AG08396 (cell line): ENCODE results near the gene RASGRP2.
A peak's percentile ranks its signal among the peaks of the same experiment; 100 is the strongest.

Experiments
- DNase-seq: peaks from one replicate; pipeline ENCODE4 v3.0.0; 2012; ENCODE audit warnings: low spot score, mixed read lengths

Gene RASGRP2

DNA sequence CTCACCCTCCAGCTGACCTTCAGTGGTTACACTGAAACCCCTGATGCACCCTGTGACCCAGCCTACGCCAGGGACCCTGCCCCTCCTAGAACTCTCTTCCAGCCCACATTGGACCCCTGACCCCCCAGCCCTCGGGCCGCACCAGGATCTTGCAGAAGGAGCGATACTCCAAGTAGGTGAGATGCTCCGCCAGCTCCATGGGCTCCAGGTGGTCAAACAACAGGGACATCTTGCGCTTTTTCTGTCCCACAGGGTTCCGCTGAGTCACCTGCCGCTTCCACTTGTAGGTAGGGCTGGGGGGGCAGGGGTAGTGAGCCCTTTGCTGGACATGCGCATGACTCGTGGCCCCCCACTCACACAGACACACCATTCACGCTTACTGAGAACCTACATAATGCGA, 4.1 kb downstream of the RASGRP2 start:
- no peak for DNase-seq

DNA sequence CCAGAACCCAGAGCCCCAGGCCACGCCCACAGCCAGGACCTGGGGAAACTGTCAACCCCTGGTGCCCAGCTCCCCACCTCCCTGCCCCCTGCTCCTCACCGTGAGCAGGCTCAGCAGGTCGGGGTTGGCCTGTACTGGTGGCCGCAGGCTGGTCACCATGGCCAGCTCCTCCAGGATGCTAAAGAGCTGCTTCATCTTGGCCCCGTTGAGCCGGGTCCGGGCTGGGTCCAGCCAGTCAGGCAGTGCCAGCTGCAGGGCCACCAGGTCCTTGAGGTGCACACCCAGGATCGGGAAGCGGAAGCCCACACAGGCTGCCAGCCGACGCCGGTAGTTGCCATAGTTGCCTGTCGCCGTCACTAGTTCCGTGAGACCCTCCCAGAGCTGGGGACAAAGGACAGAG, 7.3 kb downstream of the RASGRP2 start:
- DNase-seq: no peak

DNA sequence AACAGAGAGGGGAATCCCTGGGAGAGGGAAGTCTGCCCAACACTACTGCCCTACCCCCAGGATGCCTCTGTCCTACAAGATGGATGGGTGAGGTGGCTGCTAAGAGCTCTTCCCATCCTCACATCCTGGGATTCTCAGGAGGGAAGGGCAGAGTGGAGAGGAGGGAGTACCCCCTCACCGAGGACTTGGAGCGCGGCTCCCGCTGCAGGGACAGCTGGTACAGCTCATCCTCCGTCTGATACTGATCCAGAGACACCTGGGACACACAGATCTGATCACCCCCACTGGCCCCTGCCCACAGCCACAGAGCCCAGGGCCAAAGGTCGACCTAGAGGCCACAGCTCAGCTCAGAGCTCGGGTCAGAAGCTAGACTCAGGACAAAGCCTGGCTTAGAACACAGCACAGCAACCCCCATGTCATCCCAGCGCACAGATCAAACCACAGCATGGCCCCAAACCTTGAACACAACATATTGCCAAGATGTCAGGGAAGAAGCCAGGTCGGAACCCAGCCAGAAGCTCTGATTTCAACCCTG, 8.2 kb downstream of the RASGRP2 start:
- no peak for DNase-seq

DNA sequence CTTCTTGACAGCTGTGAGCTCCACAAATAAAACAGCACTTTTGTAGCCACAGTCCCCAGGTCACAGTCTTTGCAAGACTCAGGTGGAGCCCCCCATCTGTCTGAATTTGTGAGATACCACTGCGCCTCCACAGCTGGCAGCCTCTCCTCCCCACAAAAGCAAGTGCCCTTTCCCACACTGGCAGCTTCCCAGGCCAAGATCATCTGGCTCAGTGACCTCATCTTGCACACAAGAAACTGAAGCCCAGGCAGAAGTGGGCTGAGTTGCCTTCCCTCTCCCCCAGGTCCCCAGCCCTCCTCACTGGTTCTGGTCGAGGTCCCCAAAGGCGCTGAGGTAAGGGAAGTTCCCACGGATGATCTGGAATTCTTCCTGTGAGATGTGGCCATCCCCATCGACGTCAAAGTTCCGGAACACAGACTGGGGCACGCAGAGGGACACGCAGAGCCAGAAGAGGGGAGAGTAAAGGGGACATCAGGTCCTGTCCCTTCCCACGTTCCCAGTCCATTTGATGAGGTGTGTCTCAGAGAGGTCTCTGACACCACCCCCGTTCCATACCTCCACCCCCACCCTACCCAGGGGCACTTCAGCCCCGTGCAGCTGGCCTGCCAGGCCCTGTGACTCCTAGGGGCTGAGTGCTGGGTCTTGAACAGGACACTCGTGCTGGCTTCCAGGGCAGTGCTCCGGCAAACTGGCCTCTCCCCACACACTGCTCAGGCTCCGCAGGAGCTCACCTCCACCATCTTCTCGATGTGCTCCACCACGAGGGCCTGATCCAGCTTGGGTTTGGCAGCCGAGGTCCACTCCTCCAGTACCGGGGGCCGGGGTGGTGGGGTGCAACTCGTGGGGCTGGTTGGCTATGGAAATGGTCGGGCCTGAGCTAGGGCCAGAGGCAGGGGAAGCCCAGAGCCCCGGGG, 8.9 kb downstream of the RASGRP2 start:
- DNase-seq: no peak

DNA sequence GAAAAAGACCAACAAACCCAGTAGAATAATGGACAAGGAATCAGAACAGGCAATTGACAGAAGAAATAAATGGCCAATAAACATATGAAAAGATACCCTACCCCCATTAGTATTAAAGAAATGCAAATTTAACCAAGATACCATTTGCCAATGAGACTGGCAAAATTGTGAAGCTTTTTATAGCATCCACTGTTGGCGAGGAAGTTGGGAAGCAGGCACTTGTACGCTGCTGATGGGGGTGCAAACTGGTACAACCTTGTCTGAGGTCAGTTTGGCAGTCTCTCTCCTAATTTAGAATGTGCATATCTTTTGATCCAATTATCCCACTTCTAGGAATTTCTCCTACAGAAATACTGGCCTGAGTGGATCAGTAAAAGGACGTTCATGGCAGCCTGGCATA, 12.3 kb downstream of the RASGRP2 start:
- no peak for DNase-seq

DNA sequence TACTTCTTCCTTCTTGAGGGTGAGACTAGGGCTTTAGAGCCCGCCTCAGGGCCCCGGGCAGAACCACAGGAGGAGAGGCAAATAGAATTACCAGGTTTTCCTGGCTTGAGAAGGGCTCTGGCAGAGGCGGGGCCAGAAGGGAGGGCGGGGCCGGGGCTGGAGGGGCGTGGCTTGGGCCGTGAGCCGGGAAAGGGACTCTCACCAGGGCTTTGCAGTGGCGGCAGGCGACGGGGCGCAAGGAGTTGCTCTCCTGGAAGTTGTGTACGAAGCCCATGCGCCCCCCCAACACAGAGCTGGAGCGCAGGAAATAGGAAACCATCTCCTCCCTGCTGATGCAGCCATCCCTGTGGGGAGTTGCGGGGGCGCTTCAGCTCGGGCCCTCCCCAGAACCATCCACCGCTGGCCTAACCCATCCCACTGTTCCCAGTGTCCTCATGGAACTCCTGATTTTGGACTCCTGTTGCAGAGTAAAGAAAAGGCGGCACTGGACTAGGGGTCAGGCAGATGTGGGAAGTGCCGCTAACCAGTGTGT, 14.0 kb downstream of the RASGRP2 start:
- DNase-seq: no peak

DNA sequence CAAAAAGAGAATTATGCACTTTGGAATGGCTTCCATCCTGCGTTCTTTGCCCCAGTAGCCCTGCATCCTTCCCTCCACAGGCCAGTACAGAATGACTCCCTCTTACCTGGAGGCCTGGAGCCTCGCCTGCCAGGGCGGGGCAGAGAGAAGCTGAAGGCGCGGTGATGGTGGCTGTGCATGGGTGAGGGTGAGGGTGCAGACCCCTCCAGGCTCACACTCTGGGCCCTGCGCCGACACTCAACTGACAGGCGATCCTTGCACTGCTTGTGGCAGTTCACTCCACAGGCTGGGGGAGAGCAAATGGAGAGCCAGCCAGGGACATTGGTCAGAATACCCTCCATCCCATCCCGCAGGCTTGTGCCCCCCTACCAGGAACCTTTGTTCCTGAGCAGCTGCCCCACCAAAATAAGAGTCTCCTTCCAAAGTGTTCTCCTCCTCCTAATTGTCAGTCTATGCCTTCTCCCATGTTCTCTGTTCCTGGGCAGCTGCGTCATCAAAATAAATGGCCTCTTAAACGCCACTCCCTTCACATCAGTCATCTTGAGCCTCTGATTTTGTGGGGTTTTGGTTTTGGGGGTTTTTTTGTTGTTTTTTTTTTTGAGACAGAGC, 15.1 kb downstream of the RASGRP2 start:
- no peak for DNase-seq

DNA sequence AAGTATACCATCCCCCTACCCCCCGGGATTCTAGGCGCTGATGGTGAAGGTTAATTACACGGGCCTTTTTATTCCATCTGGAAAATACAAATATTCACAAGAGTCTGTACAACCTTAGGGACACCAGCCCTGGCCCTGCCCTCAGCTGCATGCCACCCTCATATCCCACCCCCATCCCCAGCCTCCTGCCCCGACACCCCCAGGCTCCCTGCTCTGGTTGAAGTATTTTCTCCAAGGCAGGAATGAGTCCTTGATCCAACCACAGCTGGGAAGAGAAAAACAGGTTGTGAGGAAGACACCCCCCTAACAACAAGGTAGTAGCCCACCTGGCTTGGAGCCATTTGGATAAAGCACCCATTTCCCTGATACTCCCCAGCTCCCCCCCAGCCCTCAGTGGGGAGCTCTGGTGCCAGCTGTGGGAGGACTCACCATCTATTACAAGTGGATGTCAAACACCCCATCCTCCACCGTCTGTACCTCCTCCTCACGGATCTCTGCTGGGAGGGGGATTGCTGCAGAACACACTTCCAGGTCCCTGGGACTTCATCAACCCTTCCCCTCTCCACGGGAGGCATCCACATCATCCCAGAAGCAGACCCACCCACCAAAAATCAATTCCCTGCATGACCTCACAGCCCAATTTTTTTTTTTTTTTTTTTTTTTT, 16.9 kb downstream of the RASGRP2 start:
- no peak for DNase-seq

DNA sequence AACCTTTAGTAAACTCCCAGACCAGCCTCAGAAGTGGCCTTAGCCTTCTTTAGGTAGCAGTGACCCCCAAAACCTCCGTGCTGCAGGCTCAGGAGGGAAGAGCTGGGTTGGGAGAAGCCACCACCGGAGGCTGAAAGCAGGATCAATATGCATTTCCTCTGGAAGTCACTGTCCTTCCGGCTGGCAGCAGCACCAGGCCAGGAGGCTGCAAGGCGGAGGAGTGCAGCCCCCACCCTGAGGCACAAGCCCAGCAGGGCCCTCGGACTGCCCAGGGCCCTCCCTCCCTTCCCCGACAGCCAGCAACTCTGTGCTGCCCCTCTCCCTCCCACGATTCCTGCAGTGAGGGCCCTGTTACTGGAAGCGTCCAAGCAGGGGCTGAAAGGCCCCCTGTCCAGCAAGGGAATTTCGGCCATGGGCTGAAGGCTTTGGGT, 17.7 kb downstream of the RASGRP2 start:
- DNase-seq: no peak

DNA sequence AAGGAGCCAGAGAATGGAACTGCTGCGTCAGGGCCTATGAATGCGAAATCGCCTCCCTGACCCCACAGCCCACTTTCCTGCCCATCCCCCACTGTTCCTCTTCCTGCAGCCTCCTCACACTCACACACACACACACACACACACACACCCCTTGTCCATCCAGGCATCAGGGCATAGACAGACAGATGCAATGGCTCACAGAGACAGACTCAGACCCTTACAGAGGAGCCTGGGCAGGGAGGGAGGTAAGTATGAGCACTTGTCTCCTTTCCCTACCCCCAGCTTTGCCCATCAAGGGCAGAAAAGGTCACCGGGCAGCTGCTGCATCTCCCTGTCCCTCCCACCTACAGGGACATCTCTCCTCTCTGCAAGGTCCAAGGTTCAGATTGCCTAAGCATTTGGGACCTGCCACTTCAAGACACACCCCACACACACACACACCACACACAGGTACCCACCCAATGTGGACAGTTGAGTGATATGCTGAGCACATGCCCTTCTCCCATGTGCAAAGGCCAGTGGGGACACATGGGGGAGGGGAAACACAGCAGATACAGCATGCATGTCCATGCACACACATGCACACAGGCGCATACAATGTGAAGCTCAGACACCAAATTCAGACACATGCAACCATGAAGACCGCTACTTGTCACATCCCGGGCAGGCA, 18.9 kb downstream of the RASGRP2 start:
- no peak for DNase-seq

DNA sequence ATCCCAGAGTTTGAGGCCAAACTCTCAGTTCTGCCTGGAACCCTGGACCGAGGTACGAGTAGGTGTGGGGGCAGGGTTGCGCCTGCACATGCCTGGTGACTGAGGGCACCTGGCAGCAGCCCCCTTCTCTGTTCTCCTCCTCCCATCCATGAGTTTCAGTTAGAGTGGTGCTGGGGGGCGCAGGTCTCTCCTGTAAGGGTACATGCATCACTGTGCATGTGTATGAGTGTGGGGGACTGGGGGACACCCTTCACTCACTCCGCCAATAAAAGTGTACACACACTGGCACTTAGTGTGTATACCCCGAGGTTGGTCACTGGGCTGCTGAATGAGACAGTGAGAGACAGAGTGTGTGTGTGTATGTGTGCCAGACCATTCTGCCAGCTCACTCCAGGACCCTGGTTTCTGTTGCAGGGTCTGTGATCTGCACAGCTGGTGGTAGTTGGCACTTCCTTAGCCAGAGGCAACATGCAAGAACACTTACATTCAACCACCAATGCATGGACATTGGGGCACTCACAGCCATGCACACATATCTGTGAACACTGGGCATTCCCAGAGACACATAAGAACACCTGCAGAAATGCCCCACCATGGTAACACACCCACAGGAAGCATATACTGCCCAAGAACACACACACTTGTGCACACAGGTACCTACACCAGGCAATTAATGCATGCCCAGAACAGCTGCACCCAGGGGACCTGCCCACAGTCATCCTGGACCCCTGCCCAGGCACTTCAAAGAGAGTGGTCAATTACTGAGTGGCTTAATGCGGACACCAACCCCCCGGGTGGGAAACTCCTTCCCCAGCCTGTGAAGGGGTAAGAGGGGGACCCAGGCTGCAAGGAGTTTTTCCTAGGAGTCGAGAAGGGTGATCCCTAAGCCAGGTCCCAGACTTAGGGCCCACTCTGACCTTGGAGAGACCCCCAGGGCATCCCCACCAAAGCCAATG, 19.8 kb downstream of the RASGRP2 start:
- DNase-seq: no peak

DNA sequence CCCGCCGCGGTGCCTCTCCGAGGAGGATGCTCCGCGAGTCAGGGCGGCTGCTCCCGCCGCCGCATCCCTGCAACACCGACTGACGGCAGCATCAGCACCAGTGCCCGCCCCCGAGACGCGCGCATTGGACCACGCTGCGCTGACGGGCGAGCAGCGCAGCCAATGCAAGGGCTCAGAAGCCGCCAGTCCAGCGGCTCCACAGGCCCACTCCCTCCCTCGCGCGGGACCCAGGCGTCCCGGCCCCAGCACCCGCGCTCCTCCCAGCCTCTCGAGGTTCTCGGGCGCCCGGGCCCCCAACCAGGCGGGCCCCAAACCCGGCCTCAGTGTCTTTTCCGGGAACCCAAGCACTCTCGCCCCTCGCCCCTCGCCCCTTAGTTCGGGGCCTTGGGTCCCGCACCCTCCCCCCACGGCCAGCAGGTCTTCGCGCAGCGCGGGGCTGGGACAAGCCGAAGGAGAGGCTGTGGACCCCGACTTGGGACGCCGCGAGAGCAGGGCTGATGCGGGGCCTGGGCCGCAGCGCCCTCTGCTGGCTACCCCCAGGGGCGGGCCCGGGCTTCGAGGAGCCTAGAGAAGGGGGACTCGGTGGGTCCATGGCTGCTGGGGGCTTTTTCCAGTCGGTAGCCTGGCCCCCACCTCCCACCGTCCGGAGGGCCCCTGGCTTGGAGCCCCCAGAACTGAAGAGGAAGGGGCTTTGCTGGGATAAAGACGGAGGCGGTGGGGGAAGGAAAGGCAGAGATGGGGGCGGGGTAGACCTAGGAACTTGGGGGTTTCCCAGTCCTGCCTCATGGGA, 20.6 kb downstream of the RASGRP2 start, which contains the start of gene NRXN2:
TSS of gene NRXN2 (minus strand) at position 81 of the 790 bp plus-strand sequence. CDS start 9,498 bp downstream, outside the sequence.
- DNase-seq: peak; percentile 99

DNA sequence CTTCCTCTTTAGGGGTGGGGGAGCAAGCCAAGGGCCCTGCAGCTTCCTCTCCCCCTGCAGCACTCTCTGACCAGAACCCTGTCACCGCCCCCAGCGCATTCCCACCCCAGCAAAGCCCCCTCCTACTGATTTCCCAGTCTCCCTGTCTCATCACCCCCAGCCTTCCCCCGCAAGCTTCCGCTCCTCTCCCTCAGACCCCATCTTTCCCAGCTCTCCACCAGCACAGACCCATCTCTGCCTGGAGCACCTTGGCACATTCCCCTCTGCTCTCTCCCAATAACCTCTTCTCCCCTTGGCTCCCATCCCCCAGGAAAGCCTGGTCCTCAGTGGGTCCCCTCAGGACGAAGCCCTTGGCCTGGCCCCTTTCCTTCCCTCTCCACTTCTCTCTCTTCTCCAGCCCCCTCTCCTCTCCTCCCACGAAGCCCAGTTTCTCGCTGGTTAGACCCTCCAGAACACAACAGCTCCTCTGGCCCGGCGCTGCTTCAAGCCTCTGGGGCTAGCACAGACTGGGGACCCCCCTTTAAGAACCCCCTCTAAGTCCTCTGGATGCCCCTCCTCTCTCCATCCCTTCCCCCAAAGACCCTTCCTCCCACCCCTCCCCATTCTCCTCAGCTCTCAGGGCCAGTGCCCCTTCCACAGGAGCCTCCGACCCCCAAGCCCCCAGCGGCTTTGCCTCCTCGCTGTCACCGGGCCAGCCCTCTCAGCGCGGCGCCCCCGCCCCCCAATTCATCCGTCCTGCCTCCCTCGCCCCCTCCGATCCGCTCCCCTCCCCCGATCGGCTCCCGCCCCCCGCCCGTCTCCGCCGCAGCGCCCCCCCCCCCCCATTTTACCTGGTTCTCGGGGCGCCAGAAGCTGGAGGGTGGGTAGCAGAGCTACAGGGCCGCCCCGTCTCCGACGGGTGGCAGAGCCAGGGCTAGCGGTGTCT, 21.5 kb downstream of the RASGRP2 start:
- no peak for DNase-seq

DNA sequence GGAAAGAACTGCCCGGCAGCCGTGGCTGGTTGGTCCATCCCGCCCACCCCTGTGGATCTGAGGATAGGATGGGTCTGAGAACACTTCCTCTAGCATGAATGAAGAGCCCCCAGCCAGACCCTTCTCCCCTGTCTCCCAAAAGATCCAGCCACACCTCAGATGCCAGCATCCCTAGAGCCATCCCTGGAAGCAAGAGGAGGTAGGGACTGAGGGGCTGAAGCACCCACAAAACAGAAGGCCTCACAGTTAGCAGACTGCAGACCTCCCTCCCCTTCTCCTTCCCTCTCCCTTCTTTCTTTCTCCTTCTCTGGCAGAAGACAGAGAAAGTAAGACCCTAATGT, 22.6 kb downstream of the RASGRP2 start:
- DNase-seq: no peak

DNA sequence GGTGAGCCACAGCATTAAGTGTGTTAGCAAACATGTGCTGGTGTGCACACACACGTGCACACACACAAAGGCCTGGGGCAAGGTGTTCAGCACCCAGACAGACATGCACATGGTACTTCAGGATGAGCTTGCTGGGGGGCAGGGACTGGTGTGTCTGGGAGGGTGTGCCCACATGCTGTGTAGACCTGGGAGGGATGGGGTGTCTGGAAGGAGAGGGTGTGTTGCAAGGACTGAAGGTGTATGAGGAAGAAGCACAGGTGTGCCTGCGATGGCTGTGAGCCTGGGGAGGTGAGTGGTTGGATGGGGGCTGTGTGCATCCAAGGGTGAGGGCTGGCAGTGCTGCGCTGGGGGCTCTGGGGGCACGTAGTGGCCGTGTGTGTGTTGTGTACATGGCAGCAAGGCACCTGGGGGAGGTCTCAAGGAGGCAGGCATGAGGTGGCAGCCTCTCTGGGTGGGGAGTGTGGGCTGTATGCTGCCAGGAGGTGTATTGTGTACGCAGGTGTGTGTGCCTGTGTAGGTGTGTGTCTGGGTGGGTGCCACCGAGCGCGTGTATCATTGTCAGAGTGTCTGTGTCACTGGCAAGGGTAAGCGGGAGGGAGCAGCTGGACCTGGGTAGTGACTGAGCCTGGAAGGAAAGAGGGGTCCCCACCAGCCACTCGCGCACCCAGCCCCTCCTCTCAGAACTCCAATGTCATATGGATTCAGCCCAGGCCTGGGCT, 23.1 kb downstream of the RASGRP2 start:
- no peak for DNase-seq

DNA sequence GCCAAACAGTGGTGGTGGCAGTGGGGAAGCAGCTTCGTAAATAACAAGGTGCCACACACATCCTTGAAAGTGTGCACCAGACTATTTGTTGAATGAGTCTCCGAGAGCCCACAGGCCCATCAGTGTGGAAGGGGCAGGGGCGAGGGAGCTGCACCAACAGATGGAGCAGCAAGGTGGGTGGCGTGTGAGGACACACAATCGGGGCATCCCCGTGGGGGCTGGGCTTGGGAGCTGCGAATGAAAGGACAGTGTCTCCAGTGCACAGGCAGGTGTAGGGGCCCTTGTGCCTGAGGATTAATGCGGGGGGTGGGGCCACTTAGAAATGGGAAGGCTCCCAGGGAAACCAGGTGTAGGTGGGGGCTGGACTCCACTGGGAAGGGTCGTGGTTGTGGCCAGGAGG, 23.8 kb downstream of the RASGRP2 start:
- DNase-seq: no peak

DNA sequence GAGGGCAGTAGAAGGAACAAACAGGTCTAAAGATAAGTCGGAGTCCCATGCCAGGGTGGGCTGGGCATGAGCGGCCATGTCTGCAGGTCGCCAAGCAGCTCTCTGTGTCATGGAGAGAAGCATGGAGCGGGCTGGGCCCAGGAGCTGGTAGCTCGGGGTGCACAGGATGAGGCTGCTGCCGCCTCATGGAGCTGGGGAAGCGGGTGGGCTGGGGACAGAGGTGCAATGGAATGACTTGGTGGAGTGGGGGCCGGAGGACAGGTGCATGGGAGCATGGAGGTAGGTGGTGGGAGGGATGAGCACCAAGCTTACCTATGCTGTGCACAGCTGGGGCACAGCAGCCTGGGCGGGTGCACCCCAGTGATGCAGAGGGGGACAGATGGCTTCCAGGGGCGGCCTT, 24.5 kb downstream of the RASGRP2 start:
- no peak for DNase-seq

DNA sequence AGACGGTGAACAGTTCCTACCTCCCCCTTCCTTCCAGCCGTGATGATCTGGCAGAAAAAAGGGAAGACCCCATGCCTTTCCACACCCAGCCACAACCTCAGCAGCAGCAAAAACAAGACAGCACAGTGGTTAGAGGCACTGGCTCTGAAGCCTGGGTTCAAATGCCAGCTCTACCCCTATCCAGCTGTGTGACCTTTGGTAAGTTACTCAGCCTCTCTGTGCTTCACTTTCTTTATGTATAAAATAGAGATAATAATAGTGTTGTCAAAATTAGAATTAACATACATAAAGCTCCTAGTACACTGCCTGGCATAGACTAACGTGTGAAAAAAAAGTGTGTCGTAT, 25.2 kb downstream of the RASGRP2 start:
- DNase-seq: no peak
